Right ventricle myocardium inferior (tissue), 1 donor: ENCODE data around the gene TPH1. TPM values are rescaled to one million over a fixed set of nuclear protein-coding genes. Genes with fewer than 3 reads are reported as not detected.

ENCODE experiments used
- total RNA-seq: library from RNA; stranded (reverse); fragmentation: NEBNext Ultra II Directional; extraction: Animal tissue kit (Norgen Biotek cat#: 25700); gene quantifications from one replicate; pipeline ENCODE4 v1.2.1, GENCODE V29; 2021
- donor health status: DM: no; HTN: yes; CAD: no; lungs with severe emphysema.

The TPH1 gene
- total RNA-seq, 1 donor from 2014 or later: not detected

Other genes with a start within 250 kb of the TPH1 start
- gene SERGEF, start 33.2 kb downstream of the TPH1 start, total RNA-seq: 15.2 TPM
- 7.9 TPM for gene SAAL1, start 59.8 kb upstream of the TPH1 start, total RNA-seq
- gene MRGPRX3, start 86.3 kb upstream of the TPH1 start, total RNA-seq: not detected
- gene MRGPRX4, start 126.6 kb upstream of the TPH1 start, total RNA-seq: not detected
- not detected for gene SAA4, start 190.5 kb upstream of the TPH1 start, total RNA-seq
- 1.8 TPM for gene SAA2, start 202.4 kb upstream of the TPH1 start, total RNA-seq
- gene SAA1, start 220.0 kb upstream of the TPH1 start, total RNA-seq: 7.8 TPM